HepG2 (cell line): Measurements from ENCODE around the gene EIF4ENIF1. TPM values are rescaled to one million over a fixed set of nuclear protein-coding genes. Genes with fewer than 3 reads are reported as not detected.

ENCODE experiments used
- ATAC-seq: fragments of 200-7000 bp; cut with Tn5 transposase; 3 replicates; pipeline ENCODE4 v1.9.1; 2020; ENCODE audit warnings: mild to moderate bottlenecking, moderate library complexity
- BruUV-seq: library from RNA; stranded (reverse); fragments of 400-500 nt; replicated peaks from 2 replicates; lab custom pipeline; 2021; lab: Mats Ljungman, UMichigan
- CTCF ChIA-PET: fragments of 300-600 bp; formaldehyde crosslinking; extraction: SDS; loops from one replicate; lab custom pipeline; 2021; ENCODE audit warnings: low total read pairs, inconsistent platforms, low intra/inter-chr PET ratio; lab: Yijun Ruan, JAX
- POLR2A ChIA-PET: fragments of 350-600 bp; sonication (Branson Sonifier 250); formaldehyde crosslinking; loops from one replicate; lab custom pipeline; 2020; ENCODE audit warnings: antibody characterized with exemption, inconsistent platforms; lab: Yijun Ruan, JAX
- DNase-seq: peaks from one replicate; pipeline ENCODE4 v3.0.0-alpha.2; 2015; ENCODE audit warnings: low spot score
- FAIRE-seq: peaks from 3 replicates; lab custom pipeline; 2011; peaks lifted over from hg19 to GRCh38; lab: Jason Lieb, UNC
- H2AFZ ChIP-seq: one replicate; pipeline ENCODE4 v1.6.1; 2011; ENCODE audit warnings: low read length, inconsistent platforms
- H3K27ac ChIP-seq: fragments of 300-600 bp; 3 replicates; pipeline ENCODE4 v1.8.0; 2011; ENCODE audit warnings: mixed run types, mild to moderate bottlenecking, mixed read lengths, low read length, inconsistent platforms; ENCODE audit not compliant: insufficient read depth; ENCODE audit errors: extremely low read length
- H3K27me3 ChIP-seq, 2 experiments: fragments of 200-600 bp in 1 of 2; 2 replicates in 1 of 2; 3 replicates in 1 of 2; pipeline versions ENCODE4 v1.6.0 to v1.8.0; 2011; ENCODE audit warnings: low read length in 2 of 2, mild to moderate bottlenecking in 2 of 2, moderate library complexity in 2 of 2, inconsistent platforms in 1 of 2; ENCODE audit not compliant: insufficient read depth in 2 of 2, control insufficient read depth in 1 of 2
- H3K36me3 ChIP-seq, 2 experiments: fragments of 200-600 bp in 1 of 2; replicated peaks in 1 of 2; 2 replicates in 1 of 2; 3 replicates in 1 of 2; pipeline versions ENCODE4 v1.5.1 to v1.8.0; 2011; ENCODE audit warnings: low read length in 2 of 2, inconsistent platforms in 1 of 2; ENCODE audit not compliant: insufficient read depth in 2 of 2, control insufficient read depth in 1 of 2
- H3K4me1 ChIP-seq: 2 replicates; pipeline ENCODE4 v1.5.1; 2012; ENCODE audit warnings: low read length, inconsistent platforms; ENCODE audit not compliant: insufficient read depth
- H3K4me2 ChIP-seq: 2 replicates; pipeline ENCODE4 v1.6.0; 2011; ENCODE audit warnings: low read depth, low read length, inconsistent platforms
- H3K4me3 ChIP-seq, 3 experiments: fragments of 200-600 bp in 1 of 3; sonication (generic), shearing (Covaris generic) in 1 of 3; replicated peaks in 1 of 3; 2 replicates each; pipeline ENCODE4 v1.5.1; 2011 to 2016; ENCODE audit warnings: low read length in 3 of 3, inconsistent platforms in 2 of 3, low read depth in 2 of 3, mild to moderate bottlenecking in 2 of 3, control low read depth in 1 of 3, mixed read lengths in 1 of 3; ENCODE audit not compliant: insufficient read depth in 1 of 3
- H3K79me2 ChIP-seq: one replicate; pipeline ENCODE4 v1.6.1; 2011; ENCODE audit warnings: low read length, inconsistent platforms; ENCODE audit not compliant: insufficient read depth
- H3K9ac ChIP-seq: 2 replicates; pipeline ENCODE4 v1.6.0; 2011; ENCODE audit warnings: mild to moderate bottlenecking, low read depth, low read length, inconsistent platforms; ENCODE audit not compliant: insufficient read depth
- H3K9me3 ChIP-seq: 2 replicates; pipeline ENCODE4 v1.5.1; 2012; ENCODE audit warnings: mild to moderate bottlenecking, low read length
- H4K20me1 ChIP-seq: 2 replicates; pipeline ENCODE4 v1.6.0; 2011; ENCODE audit warnings: inconsistent platforms, mild to moderate bottlenecking, low read length, moderate library complexity; ENCODE audit not compliant: insufficient read depth
- CCDC6 ChIP-seq: sonication (generic); formaldehyde crosslinking; IDR thresholded peaks from 2 replicates; pipeline ENCODE4 v1.8.1; 2022; ENCODE audit warnings: mild to moderate bottlenecking, missing genetic modification reagents, moderate library complexity
- KDM2A ChIP-seq: sonication (generic); formaldehyde crosslinking; IDR thresholded peaks from 2 replicates; pipeline ENCODE4 v1.4.0; 2020; ENCODE audit warnings: low read depth, missing genetic modification reagents, borderline replicate concordance
- MTA1 ChIP-seq: sonication (generic); formaldehyde crosslinking; IDR thresholded peaks from 2 replicates; pipeline ENCODE4 v1.4.0; 2020; ENCODE audit warnings: missing genetic modification reagents, mild to moderate bottlenecking, borderline replicate concordance
- PPARG ChIP-seq: conservative IDR thresholded peaks from 2 replicates; pipeline ENCODE4 v1.6.1; 2016; ENCODE audit warnings: missing biosample characterization, missing genetic modification reagents
- SNAPC5 ChIP-seq: sonication (generic); formaldehyde crosslinking; IDR thresholded peaks from 2 replicates; pipeline ENCODE4 v1.8.1; 2023; ENCODE audit warnings: mild to moderate bottlenecking, missing genetic modification reagents, borderline replicate concordance
- UBTF ChIP-seq: sonication (generic); formaldehyde crosslinking; IDR thresholded peaks from 2 replicates; pipeline ENCODE4 v1.4.0; 2020; ENCODE audit warnings: mild to moderate bottlenecking, missing genetic modification reagents
- ZNF275 ChIP-seq: sonication (generic); formaldehyde crosslinking; IDR thresholded peaks from 2 replicates; pipeline ENCODE4 v1.8.0; 2022; ENCODE audit warnings: missing genetic modification reagents, mild to moderate bottlenecking, inconsistent platforms, borderline replicate concordance
- ZNF317 ChIP-seq: sonication (generic); formaldehyde crosslinking; IDR thresholded peaks from 2 replicates; pipeline ENCODE4 v1.5.0; 2020; ENCODE audit warnings: mild to moderate bottlenecking, missing genetic modification reagents
- ZNF678 ChIP-seq: sonication (generic); formaldehyde crosslinking; IDR thresholded peaks from 2 replicates; pipeline ENCODE4 v1.4.0; 2020; ENCODE audit warnings: mild to moderate bottlenecking, missing genetic modification reagents
- WGBS: methylation state at CpG from one replicate; pipeline ENCODE4 v1.1.6; 2017; ENCODE audit warnings: low lambda C conversion rate; 5-methylcytosine and 5-hydroxymethylcytosine counted together
- in situ Hi-C: cut with HindIII; loops from 2 replicates; pipeline ENCODE4 v1.10.0; 2017; ENCODE audit warnings: low pct_unique_long_range_greater_than_20kb; ENCODE audit not compliant: extremely low pct_ligation_motif_present
- intact Hi-C: fragments of 100-400 bp; cut with micrococcal nuclease; formaldehyde crosslinking; loops from one replicate; pipeline ENCODE4 v1.10.0; 2022; ENCODE audit not compliant: unreplicated experiment
- polyA plus RNA-seq, 8 experiments: library from polyadenylated mRNA; depleted of rRNA in 3 of 8; stranded (reverse) in 7 of 8; unstranded in 1 of 8; fragments of >200 nt; fragmentation: Illumina TruSeq in 4 of 8; extraction: Trizol in 4 of 8; gene quantifications; 2 replicates each; pipeline versions ENCODE4 v1.2.1 to v1.2.3, GENCODE V29; 2011 to 2016; ENCODE audit warnings: low read depth in 4 of 8, missing spikeins in 1 of 8, mixed read lengths in 1 of 8; ENCODE audit not compliant: insufficient read depth in 1 of 8
- total RNA-seq, 5 experiments: library from RNA; depleted of rRNA; stranded (reverse); fragments of >200 nt; fragmentation: Illumina TruSeq; extraction: Trizol; gene quantifications; 2 replicates each; pipeline ENCODE4 v1.2.3, GENCODE V29; 2016; ENCODE audit warnings: low read depth in 1 of 5
- TF ChIP-seq, protein P1 (sequence below): sonication (generic); formaldehyde crosslinking; IDR thresholded peaks from 2 replicates; pipeline ENCODE4 v1.4.0; 2020; ENCODE audit warnings: mild to moderate bottlenecking, missing genetic modification reagents
- TF ChIP-seq, protein P2 (sequence below): IDR thresholded peaks from 2 replicates; pipeline ENCODE4 v1.6.1; 2012; ENCODE audit warnings: inconsistent platforms

EIF4ENIF1 gene
- total and polyA plus RNA-seq, 2 of the 13 experiments (the other 11 are each of a cell fraction or from before 2014, with no cell fraction given), result 11.9 to 12.3 TPM

DNA sequence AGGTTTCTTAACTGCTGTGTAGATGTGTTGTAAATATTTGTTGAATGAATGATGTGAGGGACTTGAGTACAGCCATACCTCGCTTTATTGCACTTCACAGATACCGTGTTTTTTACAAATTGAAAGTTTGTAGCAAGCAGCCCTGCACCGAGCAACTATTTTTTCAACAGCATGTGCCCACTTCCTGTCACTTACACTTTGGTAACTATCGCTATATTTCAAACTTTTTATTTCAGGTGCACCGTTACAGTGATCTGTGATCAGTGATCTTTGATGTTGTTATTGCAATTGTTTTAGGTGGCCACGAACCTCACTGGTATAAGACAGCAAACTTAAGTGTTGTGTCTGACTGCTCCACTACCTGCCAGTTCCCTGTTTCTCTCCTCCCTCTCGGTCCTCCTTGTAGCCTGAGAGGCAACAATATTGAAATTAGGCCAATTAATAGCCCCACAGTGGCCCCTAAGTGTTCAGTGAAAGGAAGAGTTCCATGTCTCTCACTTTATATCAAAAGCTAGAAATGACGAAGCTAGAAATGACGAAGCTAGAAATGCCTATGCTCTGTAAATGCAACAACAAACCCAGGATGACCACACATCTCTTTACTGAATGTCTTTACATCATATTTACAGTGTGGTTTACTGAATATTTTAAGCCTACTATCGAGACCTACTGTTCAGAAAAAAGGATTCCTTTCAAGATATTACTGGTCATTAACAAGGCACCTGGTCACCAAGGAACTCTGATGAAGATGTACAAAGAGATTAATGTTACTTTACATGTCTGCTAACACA lies 7.7 kb upstream of the EIF4ENIF1 start:
- intact Hi-C loops, result no loop called here
- ChIA-PET POLR2A (no interaction called here), CTCF (no interaction called here)
- Histone ChIP-seq H3K36me3 (no peaks in the 10 kb centered on the region; a peak in 1 of 5 replicates), H3K4me2 (peak overlapping the region; percentile 82), H2AFZ (peak overlapping the region; percentile 51), H3K9me3 (no peaks in the 10 kb centered on the region), H3K27ac (no peak overlapping the region), H3K9ac (peak overlapping the region; percentile 70), H3K27me3 (no peaks in the 10 kb centered on the region; a peak in 1 of 5 replicates), H3K4me1 (peaks cover 7% of the 10 kb centered on the region; the same call in 1 of the 2 replicates), H3K4me3 (peak overlapping the region; percentile 75 to 92 (median 75)), H3K79me2 (peaks cover 9% of the 10 kb centered on the region), H4K20me1 (no peaks in the 10 kb centered on the region)
- in situ Hi-C loops, result no loop called here
- ATAC-seq (no peak; the same call in 2 of the 3 replicates), FAIRE-seq (no peak), DNase-seq (no peak)
- BruUV-seq, result TSS peak; percentile 73
- WGBS, result 37% methylated on average over 10 of the region's 10 CpGs
- TF ChIP-seq ZNF678 (CRISPR knock-in tag), result 0 out of 2 replicates have a peak, but pooled peaks have one; percentile 1
- no peak for TF ChIP-seq SNAPC5 (CRISPR knock-in tag)
- 0 out of 2 replicates have a peak, but pooled peaks have one; percentile 2 for TF ChIP-seq PPARG (CRISPR knock-in tag)
- TF ChIP-seq, all 625 proteins: peak for 2

DNA sequence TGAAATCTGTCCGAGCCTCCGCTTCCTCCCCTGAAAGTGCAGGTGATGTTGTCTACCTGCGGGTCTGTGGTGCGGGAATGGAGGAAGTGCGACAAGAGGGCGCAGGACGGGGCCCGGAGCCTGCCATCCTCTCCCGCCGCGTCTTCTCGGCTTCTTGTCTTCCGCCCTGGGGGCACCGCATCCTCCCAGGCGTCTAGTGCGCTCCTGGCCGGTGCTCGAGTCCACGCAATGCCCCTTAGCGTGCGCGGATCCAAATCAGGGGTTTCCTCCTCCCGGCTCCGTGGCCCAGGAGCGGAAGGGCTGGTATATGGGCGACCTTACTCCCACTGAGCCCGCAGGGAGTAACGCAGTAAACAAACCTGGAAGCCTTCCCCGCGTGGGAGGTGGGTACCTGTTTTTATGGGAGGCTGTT lies 7.1 kb upstream of the EIF4ENIF1 start:
- DNase-seq (no peak), ATAC-seq (peak; percentile 55), FAIRE-seq (no peak)
- Histone ChIP-seq H3K79me2 (peaks cover 9% of the 10 kb centered on the region), H3K9me3 (no peaks in the 10 kb centered on the region), H3K27me3 (no peaks in the 10 kb centered on the region; a peak in 1 of 5 replicates), H3K4me2 (peak overlapping the region; percentile 82), H3K36me3 (no peaks in the 10 kb centered on the region; a peak in 1 of 5 replicates), H3K9ac (peak overlapping the region; percentile 70), H2AFZ (peak overlapping the region; percentile 51), H4K20me1 (no peaks in the 10 kb centered on the region), H3K4me3 (peak overlapping the region; percentile 75 to 92 (median 75)), H3K27ac (peak overlapping the region; percentile 44), H3K4me1 (peaks cover 9% of the 10 kb centered on the region)
- BruUV-seq, result no TSS peak
- in situ Hi-C loops, result no loop called here
- CTCF ChIA-PET, result no interaction called here
- intact Hi-C loops, result no loop called here
- 1% methylated on average over 16 of the region's 30 CpGs for WGBS
- POLR2A ChIA-PET, result no interaction called here
- TF ChIP-seq ZNF678 (CRISPR knock-in tag) (0 out of 2 replicates have a peak, but pooled peaks have one; percentile 24), KDM2A (CRISPR knock-in tag) (peak; percentile 14), ZNF317 (CRISPR knock-in tag) (peak; percentile 56; the same call in 1 of the 2 replicates), UBTF (CRISPR knock-in tag) (peak; percentile 21; the same call in 1 of the 2 replicates), CCDC6 (CRISPR knock-in tag) (no peak), ZNF275 (CRISPR knock-in tag) (0 out of 2 replicates have a peak, but pooled peaks have one; percentile 0), MTA1 (CRISPR knock-in tag) (0 out of 2 replicates have a peak, but pooled peaks have one; percentile 11)
- TF ChIP-seq, protein P1, sequence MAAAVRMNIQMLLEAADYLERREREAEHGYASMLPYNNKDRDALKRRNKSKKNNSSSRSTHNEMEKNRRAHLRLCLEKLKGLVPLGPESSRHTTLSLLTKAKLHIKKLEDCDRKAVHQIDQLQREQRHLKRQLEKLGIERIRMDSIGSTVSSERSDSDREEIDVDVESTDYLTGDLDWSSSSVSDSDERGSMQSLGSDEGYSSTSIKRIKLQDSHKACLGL (CRISPR knock-in tag), result peak; percentile 75
- TF ChIP-seq, protein P2, sequence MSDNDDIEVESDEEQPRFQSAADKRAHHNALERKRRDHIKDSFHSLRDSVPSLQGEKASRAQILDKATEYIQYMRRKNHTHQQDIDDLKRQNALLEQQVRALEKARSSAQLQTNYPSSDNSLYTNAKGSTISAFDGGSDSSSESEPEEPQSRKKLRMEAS, result no peak
